Measurements from ENCODE around the gene CCN5.

Gene CCN5

DNA sequence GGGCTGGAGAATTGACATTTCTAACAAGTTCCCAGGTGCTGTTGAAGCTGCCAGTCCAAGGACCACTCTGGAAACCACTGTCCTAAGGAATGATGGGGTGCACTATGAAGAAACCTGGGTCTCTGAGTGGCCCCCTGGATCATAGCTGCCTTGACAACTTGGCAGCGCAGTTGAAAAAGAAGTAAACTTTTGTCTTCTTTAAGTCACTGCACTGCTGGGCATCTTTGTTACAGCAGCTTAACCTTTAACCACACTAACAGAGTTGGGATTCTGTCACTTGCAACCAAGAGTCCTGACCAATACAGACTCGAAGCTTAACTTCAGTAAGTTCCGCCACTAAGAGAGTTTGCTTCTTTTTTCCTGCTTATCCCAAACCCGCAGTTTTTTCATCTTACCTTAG is 21.9 kb downstream of the CCN5 start:
- DNase-seq (ENCODE audit: low read depth), result no peak

DNA sequence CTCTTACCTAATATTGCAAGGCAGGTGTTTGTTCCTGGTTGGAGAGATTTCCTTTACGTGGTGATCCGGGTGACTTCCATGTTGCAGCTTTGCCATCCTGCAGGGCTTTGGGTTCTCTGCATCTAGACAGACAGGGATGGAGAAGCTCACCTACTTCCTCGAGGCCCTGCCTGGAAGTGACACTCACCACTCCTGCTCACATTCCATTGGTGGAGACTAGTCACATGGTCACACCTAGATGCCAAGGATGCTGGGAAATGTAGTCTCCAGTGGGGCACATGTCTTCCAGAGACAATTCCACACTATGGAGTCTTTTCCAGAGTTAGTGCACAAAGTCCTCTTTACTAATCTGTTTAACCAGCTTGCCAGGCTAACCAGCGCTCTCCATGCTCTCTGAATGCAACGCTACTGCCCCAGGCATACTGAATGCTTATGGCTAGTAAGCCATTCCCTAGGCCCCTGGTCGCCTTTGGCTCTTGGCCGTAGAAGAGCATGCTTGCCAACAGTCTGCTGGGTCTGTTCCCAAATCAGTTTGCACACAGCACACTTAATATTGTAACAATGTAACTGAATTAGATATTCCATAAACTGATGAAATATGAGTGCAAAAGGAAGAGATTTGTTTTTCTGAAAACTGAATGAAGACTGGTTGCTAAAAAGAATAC is 23.8 kb downstream of the CCN5 start:
- peak; percentile 63 for DNase-seq (ENCODE audit: low read depth)

DNA sequence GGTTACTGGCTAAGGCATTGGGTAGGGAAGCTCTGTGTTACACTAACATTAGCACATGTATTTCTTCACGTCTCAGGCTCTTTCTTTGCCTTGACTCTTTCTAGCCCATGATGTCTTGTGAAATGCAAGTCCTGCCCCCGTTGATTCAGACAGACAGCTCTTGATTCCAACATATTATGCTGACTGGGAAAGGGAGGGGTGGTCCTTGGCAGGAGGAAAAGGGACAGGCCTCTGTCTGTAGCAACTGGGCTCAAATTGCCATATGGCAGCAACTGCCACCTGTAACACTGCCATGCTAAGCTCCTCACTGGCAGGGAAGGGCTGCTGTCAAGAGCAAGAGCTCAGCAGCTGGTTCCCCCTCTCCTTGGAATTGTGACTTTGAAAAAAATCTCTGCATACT is 24.8 kb downstream of the CCN5 start:
- DNase-seq (ENCODE audit: low read depth), result no peak

DNA sequence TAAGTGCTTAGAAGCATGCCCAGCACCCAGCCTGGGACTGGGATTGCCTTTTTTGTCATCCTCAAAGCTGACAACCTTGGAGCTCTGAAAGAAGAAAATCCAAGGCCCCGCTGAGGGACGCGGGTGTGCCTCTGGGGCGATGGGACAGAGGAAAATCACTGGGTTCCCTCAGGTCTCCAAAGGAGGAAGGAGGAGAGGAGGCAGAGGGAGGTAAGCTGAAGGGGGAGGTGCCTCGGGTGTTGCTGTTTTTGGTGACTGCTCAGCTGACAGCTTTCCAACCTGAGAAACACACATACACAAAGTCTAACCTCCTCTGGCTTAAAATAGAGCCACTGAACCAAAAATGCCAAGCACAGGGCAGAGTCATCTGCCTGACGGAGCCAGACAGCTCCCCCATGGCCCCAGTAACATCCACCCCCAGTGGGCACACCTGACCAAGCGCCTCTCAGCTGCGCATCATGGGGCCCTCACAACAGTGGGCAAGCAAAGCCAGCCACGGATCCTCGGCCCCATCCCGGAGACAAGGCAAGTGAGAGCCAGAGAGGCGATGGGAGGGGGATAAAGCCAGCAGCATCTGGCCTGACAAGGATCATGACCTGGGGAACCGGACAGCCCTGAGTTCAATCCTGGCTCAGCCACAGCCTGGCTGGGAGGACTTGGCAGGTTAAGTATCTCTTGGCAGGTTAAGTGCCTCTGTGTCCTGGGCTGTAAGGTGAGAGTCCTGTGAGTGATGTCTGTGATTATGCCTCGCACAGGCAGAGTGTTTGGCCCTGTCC is 27.3 kb downstream of the CCN5 start:
- DNase-seq (ENCODE audit: low read depth), result no peak

DNA sequence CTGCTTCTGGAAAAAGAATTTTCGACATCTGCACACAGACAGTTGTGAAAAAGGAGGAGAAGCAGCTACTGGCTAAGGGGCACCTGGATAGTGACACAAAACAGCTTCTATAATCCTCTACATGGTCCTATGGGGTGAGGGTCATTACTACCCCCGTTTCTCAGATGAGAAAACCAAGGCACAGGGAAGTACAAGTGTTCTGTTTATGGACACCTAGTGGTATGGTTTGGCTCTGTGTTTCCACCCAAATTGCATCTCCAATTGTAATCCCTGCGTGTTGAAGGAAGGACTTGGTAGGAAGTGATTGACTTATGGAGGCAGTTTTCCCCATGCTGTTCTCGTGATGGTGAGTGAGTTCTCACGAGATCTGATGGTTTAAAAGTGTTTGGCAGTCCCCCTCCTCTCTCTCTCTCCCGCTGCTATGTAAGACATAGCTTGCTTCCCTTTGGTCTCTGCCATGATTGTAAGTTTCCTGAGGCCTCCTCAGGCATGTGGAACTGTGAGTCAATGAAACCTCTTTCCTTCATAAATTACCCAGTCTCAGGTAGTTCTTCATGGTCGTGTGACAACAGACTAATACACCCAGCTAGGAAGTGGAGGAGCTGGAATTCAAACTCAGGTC is 28.0 kb downstream of the CCN5 start:
- no peak for DNase-seq (ENCODE audit: low read depth)

DNA sequence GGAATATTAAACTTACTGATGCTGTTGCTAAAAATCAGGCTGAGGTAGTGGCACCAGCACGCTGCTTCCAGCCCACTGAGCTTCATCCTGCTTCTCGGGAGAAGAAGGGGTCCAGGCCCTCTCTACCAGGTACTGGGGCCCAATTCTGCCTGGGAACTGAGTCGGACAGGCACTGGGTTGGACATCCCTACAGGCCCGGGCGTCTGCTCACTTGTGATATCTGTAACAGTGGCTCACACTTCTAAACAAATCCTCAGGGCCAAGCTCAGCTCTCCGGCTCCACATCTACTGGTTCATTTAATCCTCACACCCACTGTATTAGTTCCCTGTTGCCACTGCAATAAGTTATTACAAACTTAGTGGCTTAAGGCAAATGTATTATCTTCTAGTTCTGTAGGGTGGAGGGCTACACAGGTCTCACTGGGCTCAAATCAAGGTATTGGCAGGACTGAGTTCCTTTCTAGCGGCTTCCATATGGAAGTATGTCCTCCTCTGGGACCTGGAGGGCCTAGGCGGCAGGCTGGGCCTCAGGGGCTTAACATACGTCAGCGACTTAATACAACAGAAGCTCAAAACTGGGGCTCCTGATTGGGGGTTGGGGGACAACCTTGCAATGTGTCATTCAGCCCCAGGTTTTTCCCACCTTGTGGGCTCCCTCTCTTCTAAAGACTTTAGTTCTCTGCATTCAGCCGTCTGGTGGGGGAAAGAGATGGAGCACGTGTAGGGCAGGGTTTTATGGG is 28.9 kb downstream of the CCN5 start:
- no peak for DNase-seq (ENCODE audit: low read depth)

DNA sequence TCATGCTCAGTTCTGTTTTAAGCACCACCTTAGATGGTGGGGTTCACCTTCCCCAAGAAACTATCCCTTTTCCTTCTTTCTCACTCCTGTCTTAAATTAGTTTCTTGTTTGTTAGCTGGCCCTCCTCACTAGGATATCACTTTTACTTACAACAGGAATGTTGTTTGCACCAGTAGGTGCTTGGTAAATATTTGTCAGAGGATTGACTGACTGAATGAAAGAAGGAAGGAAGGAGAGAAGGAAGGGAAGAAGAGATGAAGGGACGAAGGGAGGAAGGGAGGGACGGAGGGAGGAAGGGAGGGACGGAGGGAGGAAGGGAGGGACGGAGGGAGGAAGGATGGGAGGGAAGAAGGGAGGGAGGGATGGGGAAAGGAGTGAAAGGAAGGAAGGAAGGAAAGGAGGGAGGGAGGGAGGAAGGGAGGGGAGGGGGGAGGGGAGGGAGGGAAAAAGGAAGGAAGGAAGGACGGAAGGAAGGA is 30.0 kb downstream of the CCN5 start:
- DNase-seq (ENCODE audit: low read depth), result no peak

DNA sequence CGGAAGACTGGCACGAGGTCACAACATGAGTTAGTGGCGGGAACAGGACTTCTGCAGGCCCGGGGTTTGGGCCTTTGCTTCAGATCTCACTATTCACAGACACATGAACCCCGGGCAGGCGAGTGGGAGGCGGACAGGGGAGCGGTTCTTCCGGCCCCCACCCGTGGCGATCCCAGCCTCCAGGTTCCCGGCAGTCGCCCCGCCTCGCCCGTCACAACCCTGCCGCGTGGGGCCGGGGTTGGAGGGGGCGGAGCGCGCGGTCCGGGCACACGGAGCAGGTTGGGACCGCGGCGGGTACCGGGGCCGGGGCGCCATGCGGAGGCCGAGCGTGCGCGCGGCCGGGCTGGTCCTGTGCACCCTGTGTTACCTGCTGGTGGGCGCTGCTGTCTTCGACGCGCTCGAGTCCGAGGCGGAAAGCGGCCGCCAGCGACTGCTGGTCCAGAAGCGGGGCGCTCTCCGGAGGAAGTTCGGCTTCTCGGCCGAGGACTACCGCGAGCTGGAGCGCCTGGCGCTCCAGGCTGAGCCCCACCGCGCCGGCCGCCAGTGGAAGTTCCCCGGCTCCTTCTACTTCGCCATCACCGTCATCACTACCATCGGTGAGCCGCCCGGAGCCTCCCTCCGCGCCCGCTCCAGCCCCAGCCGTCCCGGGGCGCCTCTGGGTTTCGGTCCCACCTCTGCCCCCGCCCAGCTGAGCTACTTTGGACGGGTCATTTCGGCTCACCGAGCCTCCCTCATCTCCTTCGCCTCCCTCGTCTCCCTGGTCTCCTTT is 30.6 kb downstream of the CCN5 start, which contains the start of gene KCNK15:
Gene KCNK15 (plus strand): TSS at position 268 of the 769 bp plus-strand sequence. CDS start 46 bp downstream, at position 314.
- DNase-seq (ENCODE audit: low read depth), result peak; percentile 12

DNA sequence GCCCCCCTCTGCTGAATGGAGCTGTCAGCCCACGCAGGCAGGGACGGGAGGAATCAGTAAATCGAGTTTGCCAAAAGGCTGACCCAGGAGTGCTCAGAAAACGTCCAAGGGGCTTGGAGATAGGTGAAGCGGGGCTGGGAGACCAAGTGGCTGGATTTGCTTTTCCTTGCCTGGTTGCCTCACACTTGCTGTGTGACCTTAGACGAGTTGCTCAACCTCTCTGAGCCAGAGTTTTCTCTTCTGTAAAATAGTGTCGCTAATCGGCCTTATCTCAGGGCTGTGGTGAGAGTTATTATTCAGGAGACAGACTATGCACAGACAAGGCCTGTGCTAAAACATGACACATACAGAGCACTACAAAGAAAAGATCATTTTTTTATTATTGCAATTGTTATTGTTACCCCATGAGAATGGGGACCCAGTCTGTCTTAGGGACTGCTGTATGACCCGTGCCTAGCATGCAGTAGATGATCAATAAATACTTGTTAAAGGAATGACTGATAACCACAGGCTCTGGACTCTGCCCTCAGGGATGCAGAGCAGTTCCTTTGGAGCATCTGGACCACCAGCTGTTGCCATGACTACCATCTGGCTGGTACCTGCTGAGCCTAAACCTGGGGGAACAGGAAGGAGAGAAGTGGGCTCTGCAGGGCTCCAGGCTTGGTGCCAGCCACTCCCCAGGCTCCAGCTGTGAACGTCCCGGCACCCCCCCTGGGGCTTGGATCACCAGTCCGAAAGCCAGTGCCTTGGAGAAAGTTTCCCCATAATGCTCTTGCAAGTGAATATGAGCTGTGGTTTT is 31.4 kb downstream of the CCN5 start:
- no peak for DNase-seq (ENCODE audit: low read depth)

DNA sequence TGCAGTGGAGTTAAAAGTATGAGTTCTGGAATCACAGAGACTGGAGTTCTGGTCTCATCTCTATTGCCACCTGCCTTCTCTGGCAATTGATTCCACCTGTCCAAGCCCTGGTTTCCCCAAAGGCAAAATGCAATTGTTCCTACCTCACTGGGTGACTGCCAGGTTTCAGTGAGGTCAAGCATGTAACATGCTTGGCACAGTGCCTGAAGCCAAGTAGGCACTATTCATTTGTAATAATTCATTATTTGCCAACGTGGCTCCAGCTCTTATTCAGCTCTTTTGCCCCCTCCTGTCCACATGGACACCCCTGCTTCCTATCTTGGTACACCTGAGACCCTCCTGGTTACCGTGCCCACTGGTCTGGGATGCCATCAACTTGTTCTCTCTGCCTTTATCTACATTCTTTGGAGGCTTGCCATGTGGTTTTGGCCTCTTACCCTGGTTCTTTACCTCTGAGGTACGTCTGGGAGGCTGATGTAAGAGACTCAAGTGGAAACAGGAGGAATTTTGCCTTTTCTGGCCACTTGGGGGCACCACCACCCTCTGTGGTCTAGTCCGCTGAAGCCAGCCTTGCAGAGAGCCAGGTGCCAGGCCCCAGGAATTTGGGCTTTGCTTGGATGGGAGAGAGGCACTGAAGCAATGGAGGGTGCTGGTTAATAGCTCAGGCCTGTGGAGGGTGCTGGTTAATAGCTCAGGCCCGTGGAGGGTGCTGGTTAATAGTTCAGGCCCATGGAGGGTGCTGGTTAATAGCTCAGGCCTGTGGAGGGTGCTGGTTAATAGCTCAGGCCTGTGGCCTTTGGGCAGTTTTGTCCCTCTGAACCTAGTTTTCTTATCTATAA is 32.2 kb downstream of the CCN5 start:
- peak; percentile 60 for DNase-seq (ENCODE audit: low read depth)

DNA sequence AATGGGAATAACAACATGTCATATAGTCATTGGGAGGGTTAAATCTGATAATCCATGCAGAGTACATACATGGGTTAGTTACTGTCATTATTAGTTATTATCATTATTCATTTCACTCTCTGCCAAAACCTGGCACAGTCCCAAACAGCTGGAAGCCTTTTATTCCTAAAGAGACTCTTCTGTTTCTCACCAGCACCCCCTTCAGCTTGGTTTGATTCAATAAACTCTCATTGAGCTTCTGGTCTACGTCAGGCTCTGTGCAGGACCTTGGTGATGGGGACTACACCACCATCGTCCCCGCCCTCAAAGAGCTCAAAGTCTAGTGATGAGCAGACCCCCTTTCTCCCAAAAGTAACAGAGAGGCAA is 32.8 kb downstream of the CCN5 start:
- no peak for DNase-seq (ENCODE audit: low read depth)

DNA sequence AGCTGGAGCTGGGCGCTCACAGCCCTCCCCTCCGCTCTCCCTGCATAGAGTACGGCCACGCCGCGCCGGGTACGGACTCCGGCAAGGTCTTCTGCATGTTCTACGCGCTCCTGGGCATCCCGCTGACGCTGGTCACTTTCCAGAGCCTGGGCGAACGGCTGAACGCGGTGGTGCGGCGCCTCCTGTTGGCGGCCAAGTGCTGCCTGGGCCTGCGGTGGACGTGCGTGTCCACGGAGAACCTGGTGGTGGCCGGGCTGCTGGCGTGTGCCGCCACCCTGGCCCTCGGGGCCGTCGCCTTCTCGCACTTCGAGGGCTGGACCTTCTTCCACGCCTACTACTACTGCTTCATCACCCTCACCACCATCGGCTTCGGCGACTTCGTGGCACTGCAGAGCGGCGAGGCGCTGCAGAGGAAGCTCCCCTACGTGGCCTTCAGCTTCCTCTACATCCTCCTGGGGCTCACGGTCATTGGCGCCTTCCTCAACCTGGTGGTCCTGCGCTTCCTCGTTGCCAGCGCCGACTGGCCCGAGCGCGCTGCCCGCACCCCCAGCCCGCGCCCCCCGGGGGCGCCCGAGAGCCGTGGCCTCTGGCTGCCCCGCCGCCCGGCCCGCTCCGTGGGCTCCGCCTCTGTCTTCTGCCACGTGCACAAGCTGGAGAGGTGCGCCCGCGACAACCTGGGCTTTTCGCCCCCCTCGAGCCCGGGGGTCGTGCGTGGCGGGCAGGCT is 35.1 kb downstream of the CCN5 start:
- no peak for DNase-seq (ENCODE audit: low read depth)

DNA sequence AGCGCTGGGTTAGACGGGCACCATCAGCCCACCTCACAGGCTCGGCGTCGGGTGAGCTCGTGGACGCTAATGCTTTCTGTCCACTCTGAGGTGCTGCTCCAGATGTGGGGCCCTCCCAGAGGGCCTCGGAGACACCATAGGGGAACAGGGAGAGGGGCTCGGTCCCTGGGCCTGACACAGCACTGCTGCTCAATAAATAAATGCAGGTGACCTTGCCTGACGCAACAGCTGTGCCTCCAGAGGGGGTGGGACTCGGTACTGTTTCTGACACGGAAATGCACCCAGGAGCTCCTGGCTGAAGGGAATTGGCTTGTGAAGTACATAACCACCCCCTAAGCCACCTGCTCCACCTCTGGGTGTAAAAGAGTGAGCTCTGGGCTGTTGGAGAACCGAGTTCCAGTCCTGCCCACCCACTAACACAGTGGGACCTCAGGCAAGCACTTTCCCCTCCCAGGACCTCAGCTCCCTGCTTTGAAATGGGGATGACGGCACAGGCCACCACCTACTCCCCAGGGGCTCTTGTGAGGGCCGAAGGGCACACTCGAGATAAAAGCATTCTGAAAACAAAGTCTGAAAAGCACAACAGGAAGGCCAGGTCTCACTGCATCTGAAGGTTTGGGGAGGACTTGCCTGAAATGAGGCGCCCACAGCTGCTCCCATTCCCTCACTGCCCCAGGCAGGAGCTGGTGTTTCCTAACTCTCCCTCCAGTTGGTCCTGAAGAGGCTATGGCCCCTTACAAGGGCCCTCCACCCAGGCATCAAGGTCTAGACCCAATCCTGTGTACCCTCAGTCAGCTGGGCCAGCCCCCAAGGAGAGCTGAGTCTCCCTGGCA is 37.1 kb downstream of the CCN5 start:
- DNase-seq (ENCODE audit: low read depth), result no peak

DNA sequence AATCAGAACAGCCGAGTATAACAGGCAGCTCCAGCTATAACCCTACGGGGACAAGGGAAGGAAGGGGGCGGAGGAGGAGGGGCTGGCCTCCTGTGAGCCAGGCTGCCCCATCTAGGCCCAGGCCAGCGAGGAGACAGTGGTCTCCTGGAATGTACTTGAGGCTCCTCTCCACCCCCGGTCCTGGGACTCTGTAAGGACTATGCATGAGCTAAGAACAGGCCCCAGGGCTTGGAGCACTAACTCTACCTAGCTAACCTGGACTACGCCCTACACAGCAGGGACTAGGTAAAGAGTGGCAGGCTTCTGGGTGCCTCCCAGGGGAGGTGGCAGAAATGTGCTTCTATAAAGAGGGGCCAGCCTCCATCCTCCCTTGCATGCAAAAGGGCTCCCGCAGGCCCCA is 39.4 kb downstream of the CCN5 start:
- DNase-seq (ENCODE audit: low read depth), result no peak

DNA sequence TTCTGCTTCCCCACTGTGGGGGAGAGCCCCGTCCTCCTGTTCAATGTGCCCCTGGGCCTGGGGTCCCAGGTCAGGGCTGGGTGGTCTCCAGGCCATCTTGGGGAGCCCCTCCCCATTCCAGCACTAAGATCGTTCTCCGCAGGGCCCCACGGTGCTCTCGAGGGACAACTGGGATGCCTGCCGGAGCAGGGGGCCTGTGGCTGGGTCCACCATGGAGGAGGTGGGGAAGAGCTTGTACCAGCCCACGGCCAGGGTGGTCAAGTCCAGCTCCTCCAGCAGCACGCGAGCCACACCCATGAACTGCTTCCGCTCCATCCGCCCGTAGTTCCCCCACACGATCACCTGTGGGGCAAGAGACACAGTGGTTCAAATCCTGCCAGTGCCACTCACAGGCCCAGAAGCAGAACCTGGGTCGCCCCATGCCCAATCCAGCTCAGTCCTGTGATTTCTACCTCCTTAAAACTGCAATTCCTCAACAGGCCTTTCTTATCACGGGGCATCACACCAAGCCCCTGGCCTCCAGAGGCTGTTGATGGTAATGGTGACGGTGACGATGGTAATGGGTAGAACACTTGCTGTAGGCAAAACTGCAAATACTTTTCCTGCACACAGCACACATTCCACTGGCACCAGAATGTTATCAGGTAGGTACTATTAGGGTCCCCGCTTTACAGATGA is 41.0 kb downstream of the CCN5 start:
- DNase-seq (ENCODE audit: low read depth), result no peak

DNA sequence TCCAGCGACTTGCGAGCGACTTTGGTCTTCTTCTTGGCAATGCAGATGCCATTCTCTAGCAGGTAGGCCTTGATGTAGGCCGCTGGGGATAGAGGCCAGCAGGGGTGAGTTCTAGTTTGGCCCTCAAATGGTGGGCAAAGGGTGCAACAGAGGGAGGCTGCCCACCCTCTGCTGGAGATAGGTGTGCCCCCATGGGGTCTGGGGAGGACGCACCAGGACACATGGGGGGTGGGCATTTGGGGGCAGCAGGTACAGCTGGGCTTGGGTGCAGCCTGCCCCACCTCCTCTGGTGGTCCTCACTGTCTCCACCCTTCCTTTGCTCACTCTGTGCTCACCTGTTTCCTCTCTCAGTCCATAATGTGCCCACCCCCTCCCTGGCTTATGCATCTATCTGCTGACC is 41.8 kb downstream of the CCN5 start:
- no peak for DNase-seq (ENCODE audit: low read depth)

DNA sequence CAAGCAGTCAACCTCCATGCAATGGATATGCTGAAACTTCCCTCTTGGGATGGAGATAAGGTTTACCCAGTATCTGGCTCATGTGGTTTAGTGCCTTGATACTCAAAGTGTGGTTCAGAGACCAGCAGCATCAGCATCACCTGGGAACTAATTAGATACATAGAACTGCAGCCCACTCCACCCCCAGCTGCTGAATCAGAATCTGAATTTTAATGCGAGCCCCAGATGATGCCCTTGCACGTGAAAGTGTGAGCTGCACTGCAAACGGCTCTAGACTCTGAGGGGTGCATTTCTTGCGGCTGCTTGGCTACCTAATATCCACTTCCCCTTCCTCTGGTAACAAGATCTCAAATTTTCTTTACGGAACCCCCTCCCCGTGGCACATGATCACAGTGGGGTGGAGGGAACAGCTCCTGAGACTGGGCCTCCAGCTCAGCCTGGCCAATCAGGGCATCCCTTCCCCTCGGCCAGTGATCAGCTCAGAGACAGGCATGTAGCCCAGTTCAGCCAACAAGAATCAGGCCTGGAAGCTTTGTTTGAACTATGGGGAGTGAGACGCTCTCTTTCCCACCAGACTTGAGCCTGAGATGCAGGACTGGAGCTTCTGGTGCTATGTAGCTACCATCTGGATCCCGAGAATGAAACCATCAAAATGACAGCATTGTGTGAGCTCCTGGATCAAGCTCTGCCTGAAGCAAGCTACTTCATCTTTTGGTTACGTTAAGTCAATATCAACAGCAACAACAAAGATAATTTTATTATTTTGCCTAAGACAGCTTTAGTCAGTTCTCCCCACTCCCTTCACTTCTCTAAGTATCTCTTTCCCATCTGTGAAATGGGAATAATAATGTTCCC is 43.3 kb downstream of the CCN5 start:
- DNase-seq (ENCODE audit: low read depth), result no peak
